ENCODE data around the gene RPL21.

DNA sequence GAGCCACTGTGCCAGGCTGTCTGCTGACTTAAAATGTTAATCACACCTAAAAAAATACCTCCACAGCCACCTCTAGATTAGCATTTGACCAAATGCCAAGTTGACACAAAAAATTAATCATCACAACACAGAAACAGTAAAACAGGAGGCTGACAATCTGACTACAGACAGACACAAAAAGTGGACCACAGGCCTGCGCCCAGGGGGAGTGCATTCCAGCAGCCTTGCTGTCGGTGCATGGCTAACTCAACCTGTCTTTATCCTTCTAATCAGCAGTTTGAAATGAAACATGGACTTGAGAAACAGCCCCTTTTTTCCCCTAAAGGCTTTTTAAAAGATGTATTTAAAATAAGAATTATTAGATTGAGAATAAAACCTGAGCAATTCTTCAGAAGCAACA is 53.3 kb downstream of the RPL21 start:
- TF ChIP-seq POLR2A (IDR thresholded peaks at IDR 0.05) = no peak
- TF ChIP-seq, protein P1, sequence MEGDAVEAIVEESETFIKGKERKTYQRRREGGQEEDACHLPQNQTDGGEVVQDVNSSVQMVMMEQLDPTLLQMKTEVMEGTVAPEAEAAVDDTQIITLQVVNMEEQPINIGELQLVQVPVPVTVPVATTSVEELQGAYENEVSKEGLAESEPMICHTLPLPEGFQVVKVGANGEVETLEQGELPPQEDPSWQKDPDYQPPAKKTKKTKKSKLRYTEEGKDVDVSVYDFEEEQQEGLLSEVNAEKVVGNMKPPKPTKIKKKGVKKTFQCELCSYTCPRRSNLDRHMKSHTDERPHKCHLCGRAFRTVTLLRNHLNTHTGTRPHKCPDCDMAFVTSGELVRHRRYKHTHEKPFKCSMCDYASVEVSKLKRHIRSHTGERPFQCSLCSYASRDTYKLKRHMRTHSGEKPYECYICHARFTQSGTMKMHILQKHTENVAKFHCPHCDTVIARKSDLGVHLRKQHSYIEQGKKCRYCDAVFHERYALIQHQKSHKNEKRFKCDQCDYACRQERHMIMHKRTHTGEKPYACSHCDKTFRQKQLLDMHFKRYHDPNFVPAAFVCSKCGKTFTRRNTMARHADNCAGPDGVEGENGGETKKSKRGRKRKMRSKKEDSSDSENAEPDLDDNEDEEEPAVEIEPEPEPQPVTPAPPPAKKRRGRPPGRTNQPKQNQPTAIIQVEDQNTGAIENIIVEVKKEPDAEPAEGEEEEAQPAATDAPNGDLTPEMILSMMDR (IDR thresholded peaks at IDR 0.05) = no peak

Data from tibial nerve (tissue), 3 donors.